ENCODE measurements around the gene GNRHR. TPM values are rescaled to one million over a fixed set of nuclear protein-coding genes. Genes with fewer than 3 reads are reported as not detected.
"Not testable (repeated sequence)": the region's sequence is repeated elsewhere in the genome, so short reads cannot be mapped to it uniquely, and the experiment has no call there.

Gene GNRHR
- polyA plus RNA-seq (ENCODE audit: insufficient read length in 4 of 4): 1 to 10 TPM in 1 of 4 donors, under 1 TPM in 3; 0.31 to 1.0 (median 0.50) TPM

GRCh38 chr4:67754288-67754687 is at the start of gene GNRHR:
Gene GNRHR (minus strand): TSS chr4:67754388. CDS start chr4:67754335, 53 bp downstream.
- no peak for DNase-seq (ENCODE audit: low read depth in 4 of 4, low spot score in 3 of 4)

GRCh38 chr4:67796810-67797209 is 42.6 kb upstream of the GNRHR start:
- no peak for DNase-seq (ENCODE audit: low read depth in 4 of 4, low spot score in 3 of 4)

- DNase-seq (ENCODE audit: low read depth in 4 of 4, low spot score in 3 of 4): no peak
These were observed 36.5 kb upstream of the GNRHR start for GRCh38 chr4:67790721-67791120.

GRCh38 chr4:67787311-67787710 is 33.1 kb upstream of the GNRHR start:
- DNase-seq (ENCODE audit: low read depth in 4 of 4, low spot score in 3 of 4): no peak

- no peak for DNase-seq (ENCODE audit: low read depth in 4 of 4, low spot score in 3 of 4)
These were observed 31.3 kb upstream of the GNRHR start for GRCh38 chr4:67785528-67785927.

GRCh38 chr4:67779631-67780030 is 25.4 kb upstream of the GNRHR start:
- DNase-seq (ENCODE audit: low read depth in 4 of 4, low spot score in 3 of 4): no peak

- no peak for DNase-seq (ENCODE audit: low read depth in 4 of 4, low spot score in 3 of 4)
These were observed 22.6 kb upstream of the GNRHR start for GRCh38 chr4:67776746-67777145.

GRCh38 chr4:67770422-67770821 is 16.2 kb upstream of the GNRHR start:
- DNase-seq (ENCODE audit: low read depth in 4 of 4, low spot score in 3 of 4): no peak

- no peak for DNase-seq (ENCODE audit: low read depth in 4 of 4, low spot score in 3 of 4)
These were observed 11.7 kb upstream of the GNRHR start for GRCh38 chr4:67765928-67766327.

GRCh38 chr4:67765401-67765800 is 11.2 kb upstream of the GNRHR start:
- DNase-seq (ENCODE audit: low read depth in 4 of 4, low spot score in 3 of 4): no peak

GRCh38 chr4:67764183-67764582 is 10.0 kb upstream of the GNRHR start:
- DNase-seq (ENCODE audit: low read depth in 4 of 4, low spot score in 3 of 4): no peak

GRCh38 chr4:67762086-67762485 is 7.9 kb upstream of the GNRHR start:
- DNase-seq (ENCODE audit: low read depth in 4 of 4, low spot score in 3 of 4): no peak

GRCh38 chr4:67756991-67757390 is 2.8 kb upstream of the GNRHR start:
- not testable (repeated sequence) for DNase-seq (ENCODE audit: low read depth in 4 of 4, low spot score in 3 of 4)

- DNase-seq (ENCODE audit: low read depth in 4 of 4, low spot score in 3 of 4): no peak
These were observed 1.8 kb upstream of the GNRHR start for GRCh38 chr4:67755974-67756373.

GRCh38 chr4:67751260-67751659 is 2.9 kb downstream of the GNRHR start:
- no peak for DNase-seq (ENCODE audit: low read depth in 4 of 4, low spot score in 3 of 4)

- DNase-seq (ENCODE audit: low read depth in 4 of 4, low spot score in 3 of 4): no peak
These were observed 3.5 kb downstream of the GNRHR start for GRCh38 chr4:67750691-67751090.

GRCh38 chr4:67749286-67749685 is 4.9 kb downstream of the GNRHR start:
- DNase-seq (ENCODE audit: low read depth in 4 of 4, low spot score in 3 of 4): no peak

- DNase-seq (ENCODE audit: low read depth in 4 of 4, low spot score in 3 of 4): peak in 1 of 4 donors; percentile 2
These were observed 7.2 kb downstream of the GNRHR start for GRCh38 chr4:67746797-67747495.

- DNase-seq (ENCODE audit: low read depth in 4 of 4, low spot score in 3 of 4): no peak
These were observed 9.5 kb downstream of the GNRHR start for GRCh38 chr4:67744561-67745283.

- no peak for DNase-seq (ENCODE audit: low read depth in 4 of 4, low spot score in 3 of 4)
These were observed 11.0 kb downstream of the GNRHR start for GRCh38 chr4:67743194-67743593.

- DNase-seq (ENCODE audit: low read depth in 4 of 4, low spot score in 3 of 4): no peak
These were observed 17.9 kb downstream of the GNRHR start for GRCh38 chr4:67736262-67736661.

GRCh38 chr4:67735325-67735724 is 18.9 kb downstream of the GNRHR start:
- DNase-seq (ENCODE audit: low read depth in 4 of 4, low spot score in 3 of 4): no peak

All from left renal pelvis (tissue), 4 donors.